H1 (cell line): Measurements from ENCODE around the gene ZRANB3. TPM values are rescaled to one million over a fixed set of nuclear protein-coding genes. Genes with fewer than 3 reads are reported as not detected.

Experiments
- CBX8 ChIP-seq: fragments of 300-800, 300-1000 bp; sonication (generic); IDR thresholded peaks from 2 replicates; pipeline ENCODE4 v1.7.1; 2016; ENCODE audit warnings: low read depth, low read length, borderline replicate concordance
- CHD2 ChIP-seq: IDR thresholded peaks from 2 replicates; pipeline ENCODE4 v1.6.1; 2012; ENCODE audit warnings: low read length, improper control_type of control experiment
- CHD7 ChIP-seq: fragments of 300-600 bp; sonication (generic); IDR thresholded peaks from 2 replicates; pipeline ENCODE4 v1.7.1; 2012; ENCODE audit warnings: low read length, moderate library complexity, mild to moderate bottlenecking, inconsistent platforms; ENCODE audit not compliant: insufficient replicate concordance
- E2F6 ChIP-seq: IDR thresholded peaks from 2 replicates; pipeline ENCODE4 v1.6.1; 2012; ENCODE audit warnings: inconsistent platforms
- FOSL1 ChIP-seq: IDR thresholded peaks from 2 replicates; pipeline ENCODE4 v1.6.1; 2011; ENCODE audit warnings: mild to moderate bottlenecking, low read depth, low read length, moderate library complexity; ENCODE audit not compliant: insufficient read depth
- KDM5A ChIP-seq: fragments of 200-600 bp; IDR thresholded peaks from 2 replicates; pipeline ENCODE4 v1.7.1; 2012; ENCODE audit warnings: mild to moderate bottlenecking, low read length, inconsistent platforms, mixed read lengths
- polyA plus RNA-seq, 7 experiments: library from polyadenylated mRNA; depleted of rRNA in 3 of 7; stranded (reverse) in 5 of 7; unstranded in 2 of 7; fragments of >200 nt in 5 of 7; fragments of 200-250 nt in 2 of 7; gene quantifications; 1 replicate in 5 of 7; 2 replicates in 1 of 7; 4 replicates in 1 of 7; pipeline versions ENCODE4 v1.2.1 to v1.2.3, GENCODE V29; 2011 to 2013; ENCODE audit warnings: missing spikeins in 2 of 7, mixed read lengths in 2 of 7
- total RNA-seq: library from RNA; stranded (reverse); fragmentation: NEBNext Ultra II Directional; extraction: Animal tissue kit (Norgen Biotek cat#: 25700); gene quantifications from 2 replicates; pipeline ENCODE4 v1.2.1, GENCODE V29; 2021

ZRANB3 gene
- total and polyA plus RNA-seq, 2 of the 8 experiments (the other 6 are each of a cell fraction or from before 2014, with no cell fraction given) = 4.5 to 19.3 TPM

- no peak for TF ChIP-seq CHD7
- no peak for TF ChIP-seq CHD2
- TF ChIP-seq KDM5A = no peak
- no peak for TF ChIP-seq FOSL1
- no peak for TF ChIP-seq E2F6
- TF ChIP-seq CBX8 = no peak
These were observed 157.3 kb downstream of the ZRANB3 start (continued) for GRCh38 chr2:135373702-135374101.
